KMS-11 (cell line): Measurements from ENCODE around the gene TGOLN2.
"Not testable (repeated sequence)": the region's sequence is repeated elsewhere in the genome, so short reads cannot be mapped to it uniquely, and the experiment has no call there.

Source experiments
- H2AFZ ChIP-seq: fragments of 200-600 bp; sonication (generic); 2 replicates; pipeline ENCODE4 v1.6.1; 2016; ENCODE audit warnings: antibody characterized with exemption, mixed run types, low read depth
- H3K27ac ChIP-seq: fragments of 200-600 bp; sonication (generic); 2 replicates; pipeline ENCODE4 v1.6.1; 2016; ENCODE audit warnings: mild to moderate bottlenecking, mixed run types
- H3K27me3 ChIP-seq: fragments of 200-600 bp; sonication (generic); 2 replicates; pipeline ENCODE4 v1.6.1; 2017; ENCODE audit warnings: mild to moderate bottlenecking, low read depth, mixed run types, moderate library complexity; ENCODE audit not compliant: insufficient read depth
- H3K36me3 ChIP-seq: fragments of 200-600 bp; sonication (generic); 2 replicates; pipeline ENCODE4 v1.6.1; 2017; ENCODE audit warnings: mild to moderate bottlenecking, mixed run types; ENCODE audit not compliant: insufficient read depth
- H3K4me1 ChIP-seq: fragments of 200-600 bp; sonication (generic); 2 replicates; pipeline ENCODE4 v1.6.1; 2016; ENCODE audit warnings: mild to moderate bottlenecking, low read depth, mixed run types; ENCODE audit not compliant: poor library complexity, severe bottlenecking
- H3K4me2 ChIP-seq: fragments of 200-600 bp; sonication (generic); 2 replicates; pipeline ENCODE4 v1.7.0; 2016; ENCODE audit warnings: mild to moderate bottlenecking, mixed run types
- H3K4me3 ChIP-seq: fragments of 200-600 bp; sonication (generic); IDR thresholded peaks from 2 replicates; pipeline ENCODE4 v1.6.1; 2017; ENCODE audit warnings: low read depth, low read length, mixed read lengths; ENCODE audit not compliant: insufficient read depth
- H3K79me2 ChIP-seq: fragments of 200-600 bp; sonication (generic); 2 replicates; pipeline ENCODE4 v1.6.1; 2016; ENCODE audit warnings: low read depth, mixed run types; ENCODE audit not compliant: insufficient read depth
- H3K9ac ChIP-seq: fragments of 200-600 bp; sonication (generic); 2 replicates; pipeline ENCODE4 v1.6.1; 2016; ENCODE audit warnings: mild to moderate bottlenecking, mixed run types
- H4K20me1 ChIP-seq: fragments of 200-600 bp; sonication (generic); 2 replicates; pipeline ENCODE4 v1.6.1; 2016; ENCODE audit warnings: mild to moderate bottlenecking, mixed run types; ENCODE audit not compliant: insufficient read depth
- CTCF ChIP-seq: fragments of 200-600 bp; sonication (generic); conservative IDR thresholded peaks from 2 replicates; pipeline ENCODE4 v1.6.1; 2017; ENCODE audit warnings: low read depth, mild to moderate bottlenecking, antibody characterized with exemption, low read length, moderate library complexity, mixed read lengths

Gene TGOLN2

GRCh38 chr2:85323351-85323987 is 4.3 kb downstream of the TGOLN2 start:
- Histone ChIP-seq H3K27me3 (no peaks in the 10 kb centered on the region), H3K79me2 (peaks cover 48% of the 10 kb centered on the region), H3K4me3 (no peak overlapping the region), H3K27ac (no peak overlapping the region), H3K36me3 (no peaks in the 10 kb centered on the region; the same call in 1 of the 2 replicates), H4K20me1 (0 out of 2 replicates have a peak, but pooled peaks cover 8% of the 10 kb centered on the region), H3K4me1 (peaks cover 25% of the 10 kb centered on the region), H3K4me2 (no peak overlapping the region), H3K9ac (no peak overlapping the region), H2AFZ (no peak overlapping the region)
- TF ChIP-seq CTCF = no peak

DNA sequence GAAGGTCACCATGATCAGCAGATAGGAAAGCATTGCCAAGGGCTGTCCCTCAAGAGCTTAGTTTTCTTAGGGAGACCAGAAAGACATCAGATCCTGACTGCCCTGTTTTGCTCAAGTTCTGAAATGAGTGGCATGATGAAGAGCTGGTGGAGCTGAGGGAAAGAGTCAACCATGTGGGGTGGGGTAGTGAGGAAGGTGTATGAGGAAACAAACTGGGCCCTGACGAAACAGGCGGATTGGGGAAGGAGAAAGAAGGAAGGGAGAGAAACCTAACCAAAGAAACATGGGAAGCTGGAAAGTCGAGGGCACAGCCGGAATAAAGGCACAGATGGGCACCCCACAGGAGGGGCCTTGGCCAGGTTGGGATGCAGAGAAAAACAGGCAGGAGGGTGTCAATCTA is 8.0 kb downstream of the TGOLN2 start:
- no peak overlapping the region for H3K4me3 ChIP-seq
- no peaks in the 10 kb centered on the region; the same call in 1 of the 2 replicates for H3K36me3 ChIP-seq
- H2AFZ ChIP-seq = no peak overlapping the region
- H3K79me2 ChIP-seq = peaks cover 19% of the 10 kb centered on the region
- peaks cover 3% of the 10 kb centered on the region for H3K4me1 ChIP-seq
- no peak overlapping the region for H3K9ac ChIP-seq
- TF ChIP-seq CTCF = no peak
- no peaks in the 10 kb centered on the region for H4K20me1 ChIP-seq
- H3K27ac ChIP-seq = no peak overlapping the region
- H3K27me3 ChIP-seq = no peaks in the 10 kb centered on the region
- no peak overlapping the region for H3K4me2 ChIP-seq

- no peak for TF ChIP-seq CTCF
- Histone ChIP-seq H3K79me2 (peaks cover 8% of the 10 kb centered on the region), H3K4me2 (no peak overlapping the region), H3K4me3 (no peak overlapping the region), H2AFZ (no peak overlapping the region), H3K9ac (no peak overlapping the region), H3K4me1 (no peaks in the 10 kb centered on the region), H4K20me1 (no peaks in the 10 kb centered on the region), H3K27me3 (no peaks in the 10 kb centered on the region), H3K36me3 (no peaks in the 10 kb centered on the region; the same call in 1 of the 2 replicates), H3K27ac (no peak overlapping the region)
Observed at GRCh38 chr2:85318222-85319074, 9.3 kb downstream of the TGOLN2 start.

DNA sequence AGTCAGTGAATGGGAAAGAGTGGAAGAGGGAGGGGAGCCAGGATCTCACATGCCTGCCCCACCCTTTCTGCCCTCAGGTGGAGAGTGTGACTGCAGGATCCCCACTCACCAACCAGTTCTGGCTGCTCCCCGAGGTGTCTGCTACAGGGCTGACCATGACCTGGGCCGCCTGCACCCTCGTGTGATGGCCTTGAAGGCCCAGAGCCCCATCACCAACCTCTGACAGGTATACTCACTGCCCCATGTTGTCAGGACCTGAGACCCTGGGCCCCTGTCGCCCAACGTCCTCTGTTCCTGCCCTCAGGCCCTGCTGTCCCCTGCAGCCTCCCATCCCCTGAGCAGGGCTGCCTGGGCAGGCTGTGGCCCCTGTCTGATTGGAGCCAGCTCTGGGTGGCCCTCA is 11.9 kb downstream of the TGOLN2 start:
- H3K4me1 ChIP-seq, H3K36me3 ChIP-seq, H3K27ac ChIP-seq, H3K79me2 ChIP-seq, H3K9ac ChIP-seq, H3K4me2 ChIP-seq, H4K20me1 ChIP-seq, H2AFZ ChIP-seq, H3K27me3 ChIP-seq, H3K4me3 ChIP-seq: not testable (repeated sequence)

- H2AFZ ChIP-seq = no peak overlapping the region
- TF ChIP-seq CTCF = no peak
- no peak overlapping the region for H3K4me3 ChIP-seq
- no peaks in the 10 kb centered on the region for H3K36me3 ChIP-seq
- no peaks in the 10 kb centered on the region for H4K20me1 ChIP-seq
- H3K9ac ChIP-seq = no peak overlapping the region
- H3K79me2 ChIP-seq = no peaks in the 10 kb centered on the region
- no peak overlapping the region for H3K27ac ChIP-seq
- peaks cover 18% of the 10 kb centered on the region for H3K4me1 ChIP-seq
- H3K4me2 ChIP-seq = no peak overlapping the region
- H3K27me3 ChIP-seq = no peaks in the 10 kb centered on the region
Observed at GRCh38 chr2:85314884-85315242, 12.9 kb downstream of the TGOLN2 start.
